ENCODE results near the gene MADD. TPM values are rescaled to one million over a fixed set of nuclear protein-coding genes. Genes with fewer than 3 reads are reported as not detected.

MADD gene
- polyA plus RNA-seq, 1 donor from 2014 or later, result 66.9 TPM

GRCh38 chr11:47260366-47260765, 9.6 kb upstream of the MADD start:
- Histone ChIP-seq H3K9me3 (ENCODE audit: low read length) (no peaks in the 10 kb centered on the region), H3K79me2 (replicated peaks; ENCODE audit: insufficient read depth, low read length) (no peaks in the 10 kb centered on the region), H3K27me3 (ENCODE audit: insufficient read depth, low read depth, low read length) (no peaks in the 10 kb centered on the region), H3K9me2 (ENCODE audit: insufficient read depth, low read length) (no peaks in the 10 kb centered on the region), H4K20me1 (ENCODE audit: insufficient read depth) (no peaks in the 10 kb centered on the region), H3K4me3 (ENCODE audit: low read length) (no peak overlapping the region), H3K4me2 (ENCODE audit: low read length) (no peak overlapping the region), H3K27ac (ENCODE audit: low read length) (no peak overlapping the region), H3K36me3 (ENCODE audit: insufficient read depth, low read length) (no peaks in the 10 kb centered on the region), H3K9ac (ENCODE audit: low read length) (no peak overlapping the region), H3F3A (ENCODE audit: insufficient read depth, low read length, poor library complexity, severe bottlenecking) (no peaks in the 10 kb centered on the region), H2AFZ (ENCODE audit: low read depth, low read length) (no peak overlapping the region)
- TF ChIP-seq EP300 (conservative IDR thresholded peaks at IDR 0.05; ENCODE audit: poor library complexity, severe bottlenecking) (no peak), MXI1 (conservative IDR thresholded peaks at IDR 0.05; ENCODE audit: poor library complexity, severe bottlenecking) (no peak), EZH2 (IDR thresholded peaks at IDR 0.05; ENCODE audit: borderline replicate concordance, insufficient read depth, low read length, poor library complexity, severe bottlenecking) (no peak), SMC3 (conservative IDR thresholded peaks at IDR 0.05; ENCODE audit: poor library complexity) (no peak), POLR2AphosphoS5 (IDR thresholded peaks at IDR 0.05) (no peak), RAD21 (conservative IDR thresholded peaks at IDR 0.05) (no peak)
- TF ChIP-seq, protein P1, sequence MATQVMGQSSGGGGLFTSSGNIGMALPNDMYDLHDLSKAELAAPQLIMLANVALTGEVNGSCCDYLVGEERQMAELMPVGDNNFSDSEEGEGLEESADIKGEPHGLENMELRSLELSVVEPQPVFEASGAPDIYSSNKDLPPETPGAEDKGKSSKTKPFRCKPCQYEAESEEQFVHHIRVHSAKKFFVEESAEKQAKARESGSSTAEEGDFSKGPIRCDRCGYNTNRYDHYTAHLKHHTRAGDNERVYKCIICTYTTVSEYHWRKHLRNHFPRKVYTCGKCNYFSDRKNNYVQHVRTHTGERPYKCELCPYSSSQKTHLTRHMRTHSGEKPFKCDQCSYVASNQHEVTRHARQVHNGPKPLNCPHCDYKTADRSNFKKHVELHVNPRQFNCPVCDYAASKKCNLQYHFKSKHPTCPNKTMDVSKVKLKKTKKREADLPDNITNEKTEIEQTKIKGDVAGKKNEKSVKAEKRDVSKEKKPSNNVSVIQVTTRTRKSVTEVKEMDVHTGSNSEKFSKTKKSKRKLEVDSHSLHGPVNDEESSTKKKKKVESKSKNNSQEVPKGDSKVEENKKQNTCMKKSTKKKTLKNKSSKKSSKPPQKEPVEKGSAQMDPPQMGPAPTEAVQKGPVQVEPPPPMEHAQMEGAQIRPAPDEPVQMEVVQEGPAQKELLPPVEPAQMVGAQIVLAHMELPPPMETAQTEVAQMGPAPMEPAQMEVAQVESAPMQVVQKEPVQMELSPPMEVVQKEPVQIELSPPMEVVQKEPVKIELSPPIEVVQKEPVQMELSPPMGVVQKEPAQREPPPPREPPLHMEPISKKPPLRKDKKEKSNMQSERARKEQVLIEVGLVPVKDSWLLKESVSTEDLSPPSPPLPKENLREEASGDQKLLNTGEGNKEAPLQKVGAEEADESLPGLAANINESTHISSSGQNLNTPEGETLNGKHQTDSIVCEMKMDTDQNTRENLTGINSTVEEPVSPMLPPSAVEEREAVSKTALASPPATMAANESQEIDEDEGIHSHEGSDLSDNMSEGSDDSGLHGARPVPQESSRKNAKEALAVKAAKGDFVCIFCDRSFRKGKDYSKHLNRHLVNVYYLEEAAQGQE (IDR thresholded peaks at IDR 0.05; ENCODE audit: borderline replicate concordance), result no peak

DNA sequence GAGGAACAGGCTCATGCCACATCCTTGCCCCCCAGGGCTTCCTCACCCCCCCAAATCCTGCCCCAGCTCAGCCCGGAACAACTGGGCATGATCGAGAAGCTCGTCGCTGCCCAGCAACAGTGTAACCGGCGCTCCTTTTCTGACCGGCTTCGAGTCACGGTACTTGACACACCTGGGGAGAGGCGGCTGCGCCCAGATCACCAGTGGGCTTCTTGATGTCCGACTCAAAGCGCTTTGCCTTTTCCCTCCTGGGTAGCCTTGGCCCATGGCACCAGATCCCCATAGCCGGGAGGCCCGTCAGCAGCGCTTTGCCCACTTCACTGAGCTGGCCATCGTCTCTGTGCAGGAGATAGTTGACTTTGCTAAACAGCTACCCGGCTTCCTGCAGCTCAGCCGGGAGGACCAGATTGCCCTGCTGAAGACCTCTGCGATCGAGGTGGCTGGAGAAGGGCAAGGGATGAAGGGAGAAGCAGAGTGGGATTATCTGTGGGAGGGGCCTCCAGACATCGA, 8.6 kb upstream of the MADD start:
- Histone ChIP-seq H3K36me3 (ENCODE audit: insufficient read depth, low read length) (no peaks in the 10 kb centered on the region), H2AFZ (ENCODE audit: low read depth, low read length) (no peak overlapping the region), H3K9me2 (ENCODE audit: insufficient read depth, low read length) (no peaks in the 10 kb centered on the region), H3K4me2 (ENCODE audit: low read length) (no peak overlapping the region), H3K27ac (ENCODE audit: low read length) (no peak overlapping the region), H3F3A (ENCODE audit: insufficient read depth, low read length, poor library complexity, severe bottlenecking) (no peaks in the 10 kb centered on the region), H3K27me3 (ENCODE audit: insufficient read depth, low read depth, low read length) (no peaks in the 10 kb centered on the region), H3K79me2 (replicated peaks; ENCODE audit: insufficient read depth, low read length) (no peaks in the 10 kb centered on the region), H3K9ac (ENCODE audit: low read length) (no peak overlapping the region), H3K4me3 (ENCODE audit: low read length) (no peak overlapping the region), H4K20me1 (ENCODE audit: insufficient read depth) (no peaks in the 10 kb centered on the region), H3K9me3 (ENCODE audit: low read length) (no peaks in the 10 kb centered on the region)
- TF ChIP-seq TAF1 (IDR thresholded peaks at IDR 0.05; ENCODE audit: low read depth) (no peak), POLR2AphosphoS5 (IDR thresholded peaks at IDR 0.05) (no peak)

- Histone ChIP-seq H3K4me2 (ENCODE audit: low read length) (no peak overlapping the region), H3K27ac (ENCODE audit: low read length) (no peak overlapping the region), H3K27me3 (ENCODE audit: insufficient read depth, low read depth, low read length) (no peaks in the 10 kb centered on the region), H3K4me3 (ENCODE audit: low read length) (no peak overlapping the region), H3K79me2 (replicated peaks; ENCODE audit: insufficient read depth, low read length) (no peaks in the 10 kb centered on the region), H3K9me2 (ENCODE audit: insufficient read depth, low read length) (no peaks in the 10 kb centered on the region), H4K20me1 (ENCODE audit: insufficient read depth) (no peaks in the 10 kb centered on the region), H3F3A (ENCODE audit: insufficient read depth, low read length, poor library complexity, severe bottlenecking) (peaks cover 4% of the 10 kb centered on the region), H2AFZ (ENCODE audit: low read depth, low read length) (no peak overlapping the region), H3K36me3 (ENCODE audit: insufficient read depth, low read length) (no peaks in the 10 kb centered on the region), H3K9me3 (ENCODE audit: low read length) (no peaks in the 10 kb centered on the region), H3K9ac (ENCODE audit: low read length) (no peak overlapping the region)
- TF ChIP-seq EZH2 (IDR thresholded peaks at IDR 0.05; ENCODE audit: borderline replicate concordance, insufficient read depth, low read length, poor library complexity, severe bottlenecking), result no peak
- no peak for TF ChIP-seq SMC3 (conservative IDR thresholded peaks at IDR 0.05; ENCODE audit: poor library complexity)
- TF ChIP-seq RAD21 (conservative IDR thresholded peaks at IDR 0.05), result no peak
- TF ChIP-seq EP300 (conservative IDR thresholded peaks at IDR 0.05; ENCODE audit: poor library complexity, severe bottlenecking), result no peak
- TF ChIP-seq, protein P1 (IDR thresholded peaks at IDR 0.05; ENCODE audit: borderline replicate concordance), result no peak
- no peak for TF ChIP-seq POLR2AphosphoS5 (IDR thresholded peaks at IDR 0.05)
- TF ChIP-seq TAF1 (IDR thresholded peaks at IDR 0.05; ENCODE audit: low read depth), result no peak
- TF ChIP-seq MXI1 (conservative IDR thresholded peaks at IDR 0.05; ENCODE audit: poor library complexity, severe bottlenecking), result no peak
- no peak for TF ChIP-seq CTCF (IDR thresholded peaks at IDR 0.05; ENCODE audit: poor library complexity, severe bottlenecking)
These were observed 5.8 kb upstream of the MADD start for GRCh38 chr11:47264119-47264518.
